Neural cell (in vitro differentiated cells): Measurements from ENCODE around the gene TUBGCP2.

ENCODE experiments used
- CTCF ChIP-seq: fragments of 450-650 bp; IDR thresholded peaks from 2 replicates; pipeline ENCODE4 v1.5.1; 2014; ENCODE audit warnings: antibody characterized with exemption, mild to moderate bottlenecking, moderate library complexity; ENCODE audit not compliant: poor library complexity, severe bottlenecking
- MXI1 ChIP-seq: fragments of 450-650 bp; conservative IDR thresholded peaks from 2 replicates; pipeline ENCODE4 v1.6.1; 2014; ENCODE audit warnings: antibody characterized with exemption, mild to moderate bottlenecking; ENCODE audit not compliant: poor library complexity, severe bottlenecking

- TF ChIP-seq CTCF (no peak), MXI1 (no peak)
Observed at GRCh38 chr10:133237241-133237587, 71.5 kb downstream of the TUBGCP2 start.
